CD4-positive, alpha-beta T cell treated with Interleukin-15 for 1 hour (primary cell): ENCODE results near the gene VILL.

Experiments
- DNase-seq: peaks from one replicate; pipeline ENCODE4 v3.0.0-alpha.2; 2020

The VILL gene

DNA sequence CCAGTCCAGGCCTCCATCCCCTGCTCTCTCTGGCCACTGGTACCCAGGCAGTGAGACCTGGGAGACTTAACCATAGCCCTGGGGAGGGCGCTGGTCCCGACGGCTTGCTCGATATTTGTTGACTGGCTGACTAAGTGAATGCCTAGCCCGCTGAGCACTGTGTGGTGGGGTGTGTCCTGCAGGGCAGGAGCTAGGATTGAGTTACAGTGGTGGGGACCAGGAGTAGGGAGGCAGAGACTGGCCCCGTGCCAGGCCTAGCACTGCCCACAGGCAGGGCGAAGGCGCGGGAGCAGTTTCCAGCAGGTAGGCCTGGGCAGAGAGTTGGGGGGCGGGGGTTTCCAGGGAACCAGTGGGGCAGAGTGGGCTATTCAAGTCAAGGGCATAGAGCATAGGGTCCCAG, at the start of gene VILL:
Gene VILL, plus strand, starts transcription at position 260 of the 400 bp plus-strand sequence. CDS start 2,887 bp downstream, outside the sequence.
- no peak for DNase-seq

DNA sequence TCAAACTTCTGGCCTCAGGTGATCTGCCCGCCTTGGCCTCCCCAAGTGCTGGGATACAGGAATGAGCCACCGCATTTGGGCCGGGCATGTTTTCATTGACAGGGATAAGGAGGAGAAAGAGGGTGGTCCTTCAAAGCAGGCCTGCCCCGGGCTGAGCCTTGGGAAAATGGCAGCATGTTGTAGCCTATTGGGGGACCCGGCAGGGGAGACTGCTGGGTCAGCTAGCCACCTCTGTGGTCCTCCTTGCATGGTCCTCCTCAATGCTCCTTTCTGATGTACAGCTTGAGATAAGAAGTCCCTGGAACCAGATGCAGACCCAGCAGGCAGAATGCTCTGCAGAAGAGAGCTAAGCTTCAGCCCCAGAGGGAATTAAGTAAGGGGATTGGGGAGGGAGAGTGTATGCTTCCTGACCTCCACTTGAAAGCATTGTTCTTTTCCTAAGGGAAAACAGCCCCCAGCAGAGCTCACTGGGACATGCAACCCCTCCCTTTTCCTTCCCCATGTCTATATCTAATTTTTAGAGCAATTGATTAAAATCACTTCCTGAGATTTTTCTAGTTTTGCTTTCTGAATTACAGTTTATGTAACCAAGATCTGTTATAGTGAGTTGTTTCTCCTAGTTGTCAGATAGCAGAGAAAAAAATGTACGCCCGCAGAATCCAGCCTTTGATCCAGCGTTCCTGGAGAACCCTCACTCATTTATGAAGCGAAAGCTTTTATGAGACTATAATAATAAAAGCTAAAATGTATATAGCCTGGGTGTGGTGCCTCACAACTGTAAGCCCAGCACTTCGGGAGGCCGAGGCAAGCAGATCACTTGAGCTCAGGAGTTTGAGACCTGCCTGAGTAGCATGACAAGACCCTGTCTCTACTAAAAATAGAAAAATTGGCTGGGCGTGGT, 48.7 kb upstream of the VILL start:
- no peak for DNase-seq

DNA sequence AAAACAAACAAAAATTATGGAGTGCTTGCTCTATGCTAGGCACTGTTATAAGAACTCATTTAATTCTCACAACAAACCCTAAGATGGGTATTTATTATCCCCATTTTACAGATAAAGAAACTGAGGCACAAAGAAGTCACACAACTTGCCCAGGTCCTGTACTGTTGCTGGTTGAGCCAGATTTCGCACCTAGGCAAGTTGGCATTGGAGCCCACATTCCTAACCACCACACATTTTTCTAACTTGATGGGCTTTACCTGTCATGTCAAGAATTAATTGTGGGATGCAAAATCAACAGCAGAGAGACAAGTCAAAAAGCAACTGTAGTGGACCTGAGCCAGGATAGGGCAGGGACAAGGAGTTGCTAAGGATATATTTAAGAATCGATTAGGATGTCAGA, 47.9 kb upstream of the VILL start:
- DNase-seq: no peak

- DNase-seq: no peak
Observed at GRCh38 chr3:37943126-37943525, 47.5 kb upstream of the VILL start.

- DNase-seq: no peak
Observed at GRCh38 chr3:37943631-37944314, 46.8 kb upstream of the VILL start.

DNA sequence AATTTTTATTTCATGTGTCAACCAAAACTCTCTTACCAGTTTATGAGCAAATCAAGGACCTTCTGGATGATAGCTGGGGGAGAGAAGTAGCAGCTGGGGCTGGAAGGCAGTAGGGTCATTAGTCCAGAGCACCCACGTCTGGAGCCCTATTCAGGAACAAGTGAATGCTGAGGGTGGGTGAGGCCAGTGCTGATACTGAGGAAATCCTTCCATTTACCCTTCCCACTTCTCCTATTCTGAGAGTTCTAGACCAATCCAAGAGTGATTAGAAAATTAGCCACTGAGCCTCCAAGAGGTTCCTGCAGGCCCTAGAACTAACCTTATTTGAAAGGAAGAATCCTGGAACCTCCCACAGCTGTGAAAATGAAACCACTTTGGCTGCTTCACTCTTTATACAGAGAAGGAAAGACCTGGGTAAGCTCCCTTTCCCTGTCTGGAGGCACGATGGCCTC, 46.2 kb upstream of the VILL start:
- DNase-seq: no peak

DNA sequence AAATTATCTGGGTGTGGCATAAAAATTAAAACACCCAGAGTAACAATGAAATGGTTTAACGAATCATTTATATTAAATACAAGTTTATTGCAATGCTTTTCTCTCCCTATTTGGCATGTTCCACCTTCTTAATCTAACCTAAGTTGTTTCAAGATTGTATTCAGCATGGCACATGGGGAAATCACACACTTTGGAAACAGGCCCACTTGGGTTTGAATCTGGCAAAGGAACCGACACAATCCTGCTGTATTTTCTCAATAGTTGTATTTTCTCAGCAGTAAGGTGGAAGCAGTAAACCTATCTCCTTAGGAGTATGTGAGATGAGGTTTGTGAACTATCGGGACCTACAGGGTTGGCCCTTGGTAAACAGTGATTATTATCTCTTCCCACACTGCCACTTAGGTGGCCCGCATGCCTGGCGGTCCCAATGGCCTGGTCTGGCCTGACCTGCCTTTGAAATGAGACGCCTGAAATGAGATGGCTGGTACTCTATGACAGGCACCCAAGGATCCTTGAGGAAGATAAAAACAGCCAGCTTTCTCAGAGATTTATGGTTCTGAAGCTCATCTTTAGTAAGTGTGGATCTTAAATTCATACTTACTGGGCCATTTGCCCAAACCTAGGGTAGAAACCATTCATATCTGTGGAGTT, 45.3 kb upstream of the VILL start:
- no peak for DNase-seq

- DNase-seq: no peak
Observed at GRCh38 chr3:37945807-37946530, 44.6 kb upstream of the VILL start.

DNA sequence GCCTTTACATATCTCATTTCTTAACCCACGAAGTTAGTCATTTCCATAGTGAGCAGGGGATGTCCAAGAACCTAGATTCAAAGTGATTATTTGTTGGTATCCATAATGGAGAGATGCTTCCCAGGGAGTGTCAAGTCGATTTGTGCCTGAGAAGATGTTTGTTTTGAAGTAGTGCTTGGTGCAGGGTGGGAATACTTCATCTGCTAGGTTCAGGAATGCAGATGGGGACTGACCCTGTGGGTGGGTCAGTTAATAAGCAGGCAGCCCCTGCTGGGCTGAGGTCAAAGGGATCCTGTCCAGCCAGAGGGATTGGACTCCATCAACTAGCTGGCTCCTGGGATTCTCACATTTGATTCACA, 44.1 kb upstream of the VILL start:
- DNase-seq: no peak

DNA sequence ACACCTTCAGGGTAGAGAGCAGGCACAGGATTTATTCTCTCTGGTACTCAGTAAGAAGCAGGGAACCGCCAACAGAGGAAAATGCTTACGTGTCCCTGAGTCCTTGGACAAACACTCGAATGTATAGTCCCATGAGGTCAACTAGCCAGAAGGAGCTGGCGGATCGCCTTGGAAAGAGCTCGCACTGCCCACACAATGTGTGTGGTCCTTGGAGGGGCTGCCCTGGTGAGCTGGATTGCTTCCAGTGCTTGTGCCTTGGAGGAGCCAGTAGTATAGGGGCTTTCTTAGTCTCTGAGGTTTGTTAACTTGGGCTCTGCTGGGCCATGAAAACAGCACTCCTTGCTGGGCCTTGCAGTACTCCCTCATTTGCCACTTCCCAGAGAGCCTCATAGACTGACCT, 40.7 kb upstream of the VILL start:
- DNase-seq: no peak

- no peak for DNase-seq
Observed at GRCh38 chr3:37952564-37952963, 38.0 kb upstream of the VILL start.

DNA sequence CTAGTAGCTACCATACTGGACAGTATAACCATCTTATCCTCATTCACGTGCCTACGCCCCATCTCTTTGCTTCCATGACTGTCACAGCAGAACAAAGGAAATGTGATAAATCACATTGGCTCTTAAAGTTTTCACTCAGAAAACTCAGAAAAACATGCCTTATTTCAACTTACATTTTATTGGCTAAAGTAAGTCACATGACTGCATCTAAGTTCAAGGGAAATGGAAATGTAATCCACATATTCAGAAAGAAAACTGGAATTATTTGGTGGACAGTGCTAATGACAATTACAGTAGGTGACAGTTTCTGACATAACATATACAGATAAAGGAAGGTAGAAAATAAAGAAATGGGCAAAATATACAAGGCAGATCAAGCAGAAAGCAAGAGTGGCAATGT, 37.4 kb upstream of the VILL start:
- DNase-seq: no peak

- no peak for DNase-seq
Observed at GRCh38 chr3:37953707-37954394, 36.7 kb upstream of the VILL start.

DNA sequence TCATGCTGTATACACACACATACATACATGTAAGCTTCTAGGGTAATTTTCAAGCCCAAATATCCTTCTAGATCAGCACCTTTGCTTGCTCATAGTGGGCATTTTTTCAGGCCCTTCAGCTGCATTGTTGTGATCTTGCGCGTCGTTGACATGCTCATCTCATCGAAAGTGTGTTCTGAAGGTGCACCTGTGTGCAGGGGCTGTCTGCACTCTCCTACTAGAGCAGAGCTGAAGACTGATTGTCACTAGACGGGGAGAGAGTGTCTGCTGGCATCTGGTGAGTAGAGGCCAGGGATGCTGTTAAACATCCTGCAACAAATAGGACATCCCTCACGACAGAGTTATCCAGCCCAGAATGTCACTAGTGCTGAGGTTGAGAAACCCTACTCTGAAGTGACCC, 35.7 kb upstream of the VILL start:
- DNase-seq: no peak

GRCh38 chr3:37955918-37956707, 34.5 kb upstream of the VILL start:
- DNase-seq: no peak

DNA sequence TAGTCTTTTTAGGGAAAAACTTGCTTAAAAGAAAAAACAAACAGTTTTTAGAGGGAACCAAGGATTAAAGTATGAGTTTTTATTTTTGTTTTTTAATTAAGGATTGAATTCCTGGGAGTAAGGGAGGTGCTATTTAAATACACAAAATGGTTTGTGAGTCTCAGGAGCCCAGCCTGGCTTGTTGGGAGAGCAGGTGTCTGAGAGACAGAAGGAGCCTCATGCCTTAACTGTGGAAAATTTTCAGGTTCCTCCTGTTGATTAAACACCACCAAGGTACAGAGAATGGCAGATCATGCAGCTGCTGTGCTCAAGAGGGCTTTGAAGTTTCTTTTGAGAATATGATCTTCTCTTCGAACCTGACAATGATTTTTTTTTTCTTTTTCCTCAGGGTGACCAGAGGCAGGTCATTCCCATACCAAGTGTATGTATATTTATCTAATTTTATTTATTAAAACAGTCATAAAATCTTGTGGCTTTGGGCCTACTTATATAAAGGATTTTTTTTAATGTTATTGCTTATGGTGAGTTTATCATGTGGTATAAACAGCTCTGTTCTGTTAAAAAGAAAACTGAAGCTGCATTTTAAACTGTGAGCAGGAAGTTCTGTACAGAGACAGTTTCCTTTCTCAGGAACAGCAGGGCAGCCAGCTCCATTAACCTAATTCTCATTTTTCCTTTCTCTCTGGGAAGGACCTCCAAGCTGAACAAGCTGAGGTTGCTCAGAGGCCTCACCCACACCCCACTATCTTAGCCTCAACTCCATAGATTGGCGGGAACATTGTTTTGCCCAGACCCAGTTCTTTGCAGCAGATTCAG, 33.7 kb upstream of the VILL start:
- no peak for DNase-seq

GRCh38 chr3:37957539-37957936, 33.0 kb upstream of the VILL start:
- no peak for DNase-seq

DNA sequence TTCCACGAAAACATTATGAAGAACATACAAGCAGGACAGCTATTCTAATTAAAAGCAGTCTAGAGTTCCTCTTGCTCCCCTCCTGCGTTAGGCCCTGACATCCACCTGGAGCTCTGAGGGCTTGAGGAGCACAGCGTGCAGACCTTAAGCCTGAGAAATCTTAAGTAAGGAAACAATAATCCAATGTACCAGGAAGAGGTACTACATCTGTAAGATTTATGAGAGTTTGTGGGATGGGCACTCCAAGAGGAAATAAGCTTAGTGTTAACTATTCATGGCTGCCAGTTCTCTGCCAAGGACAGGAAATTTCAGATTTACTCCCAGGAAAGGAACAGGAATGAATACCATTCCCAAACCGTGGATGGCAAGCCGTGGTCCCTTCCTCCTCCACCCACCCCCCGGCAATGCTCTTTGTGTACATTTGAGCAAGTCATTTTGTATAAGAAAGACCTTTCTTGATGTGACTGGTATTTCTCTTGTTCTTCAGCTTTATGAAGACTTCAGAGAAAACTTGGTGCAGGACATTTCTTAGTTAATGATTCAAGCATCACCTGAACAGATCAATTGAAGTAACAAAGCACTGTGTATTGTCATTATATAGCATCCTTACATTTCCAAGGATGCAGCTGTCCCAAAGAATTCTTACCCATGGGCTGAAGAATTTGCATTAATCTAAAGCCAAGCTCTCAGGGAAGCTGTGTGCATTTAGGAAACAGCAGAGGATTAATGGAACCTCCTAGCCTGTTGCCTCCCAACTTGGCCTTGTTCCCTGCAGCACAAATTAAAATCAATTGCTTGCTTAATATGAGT, 28.8 kb upstream of the VILL start:
- no peak for DNase-seq

- no peak for DNase-seq
Observed at GRCh38 chr3:37963016-37963415, 27.6 kb upstream of the VILL start.

GRCh38 chr3:37963635-37964034, 27.0 kb upstream of the VILL start:
- DNase-seq: no peak
